ENCODE data around the gene RBM24.

GRCh38 chr6:17242087-17242486, 39.1 kb upstream of the RBM24 start:
- TF ChIP-seq CTCF (IDR thresholded peaks at IDR 0.05 in 2 of 3, conservative IDR thresholded peaks at IDR 0.05 in 1 of 3; ENCODE audit: borderline replicate concordance in 1 of 3, insufficient read depth in 1 of 3, low read depth in 2 of 3, low read length in 2 of 3) = no peak
- TF ChIP-seq EZH2phosphoT487 (IDR thresholded peaks at IDR 0.05; ENCODE audit: borderline replicate concordance) = no peak
- TF ChIP-seq POLR2AphosphoS5 (IDR thresholded peaks at IDR 0.05; ENCODE audit: low read depth, low read length) = no peak
- no peak for TF ChIP-seq TCF7L2 (IDR thresholded peaks at IDR 0.05; ENCODE audit: borderline replicate concordance, extremely low read depth, insufficient read depth, insufficient read length)
- no peak for TF ChIP-seq EZH2 (IDR thresholded peaks at IDR 0.05)
- no peak for TF ChIP-seq ZBTB33 (IDR thresholded peaks at IDR 0.05; ENCODE audit: extremely low read depth, insufficient replicate concordance, low read length)
- no peak for TF ChIP-seq SP1 (IDR thresholded peaks at IDR 0.05; ENCODE audit: low read depth)
- TF ChIP-seq YY1 (IDR thresholded peaks at IDR 0.05; ENCODE audit: extremely low read depth, insufficient replicate concordance, low read depth, low read length) = no peak
- no peak for TF ChIP-seq CEBPB (IDR thresholded peaks at IDR 0.05; ENCODE audit: low read depth)
- TF ChIP-seq JUND (IDR thresholded peaks at IDR 0.05) = no peak
- no peak for TF ChIP-seq POLR2A (IDR thresholded peaks at IDR 0.05; ENCODE audit: borderline replicate concordance, extremely low read depth, insufficient read depth, insufficient read length)
- TF ChIP-seq ATF3 (IDR thresholded peaks at IDR 0.05) = no peak
- no peak for TF ChIP-seq SRF (IDR thresholded peaks at IDR 0.05; ENCODE audit: low read depth)

Measured in HCT116 (cell line).